Glutamatergic neuron (in vitro differentiated cells): Measurements from ENCODE around the gene PAX9. TPM values are rescaled to one million over a fixed set of nuclear protein-coding genes. Genes with fewer than 3 reads are reported as not detected.
"Not testable (repeated sequence)": the region's sequence is repeated elsewhere in the genome, so short reads cannot be mapped to it uniquely, and the experiment has no call there.

ENCODE experiments used
- DNase-seq: peaks from one replicate; pipeline ENCODE4 v3.0.0; 2022
- H3K27ac Mint-ChIP-seq: one replicate; pipeline ENCODE4 v1.8.0; 2020; ENCODE audit warnings: mild to moderate bottlenecking, mixed read lengths, inconsistent platforms; ENCODE audit not compliant: unreplicated experiment
- H3K27me3 Mint-ChIP-seq: one replicate; pipeline ENCODE4 v1.8.0; 2020; ENCODE audit warnings: mild to moderate bottlenecking, moderate library complexity, mixed read lengths, inconsistent platforms; ENCODE audit not compliant: unreplicated experiment
- H3K36me3 Mint-ChIP-seq: one replicate; pipeline ENCODE4 v1.8.0; 2020; ENCODE audit warnings: mild to moderate bottlenecking, mixed read lengths, inconsistent platforms; ENCODE audit not compliant: unreplicated experiment
- H3K4me1 Mint-ChIP-seq: one replicate; pipeline ENCODE4 v1.8.0; 2020; ENCODE audit warnings: mild to moderate bottlenecking, low read depth, mixed read lengths, inconsistent platforms; ENCODE audit not compliant: unreplicated experiment
- H3K4me3 Mint-ChIP-seq: one replicate; pipeline ENCODE4 v1.8.0; 2020; ENCODE audit warnings: mild to moderate bottlenecking, mixed read lengths, inconsistent platforms; ENCODE audit not compliant: unreplicated experiment
- H3K9me3 Mint-ChIP-seq: one replicate; pipeline ENCODE4 v1.8.0; 2020; ENCODE audit warnings: mild to moderate bottlenecking, moderate library complexity, mixed read lengths, inconsistent platforms; ENCODE audit not compliant: unreplicated experiment
- total RNA-seq: library from RNA; stranded (reverse); fragmentation: NEBNext Ultra II Directional; extraction: Animal tissue kit (Norgen Biotek cat#: 25700); gene quantifications from one replicate; pipeline ENCODE4 v1.2.1, GENCODE V29; 2021; ENCODE audit not compliant: unreplicated experiment
- TF ChIP-seq, protein P1 (sequence below): fragments of 200-600 bp; sonication (generic); IDR thresholded peaks from one replicate; pipeline ENCODE4 v1.5.0; 2021; ENCODE audit not compliant: partially characterized antibody, unreplicated experiment

Gene PAX9
- total RNA-seq, 1 donor from 2014 or later = not detected

DNA sequence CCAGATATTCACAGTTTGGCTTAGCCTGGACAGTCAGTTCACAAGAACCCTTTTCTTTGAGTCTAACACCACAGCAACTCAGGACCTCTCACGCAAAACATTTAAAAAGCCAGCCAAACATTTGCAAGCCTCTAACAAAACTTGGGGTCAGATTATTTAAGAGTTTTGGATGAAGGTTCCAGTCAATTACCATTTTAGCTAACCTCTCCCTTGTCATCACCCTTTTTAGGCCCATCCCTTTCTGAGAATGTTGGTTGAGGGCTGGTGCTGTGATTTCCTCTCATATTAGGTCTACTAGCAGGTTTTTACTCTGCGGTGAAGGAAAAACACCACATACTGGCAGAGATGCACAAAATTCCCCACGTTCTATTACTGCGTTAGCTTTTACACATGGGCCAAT is 20.7 kb downstream of the PAX9 start:
- no peak for DNase-seq
- Mint-ChIP-seq H3K27ac (no peak overlapping the region), H3K36me3 (no peaks in the 10 kb centered on the region), H3K4me1 (no peaks in the 10 kb centered on the region), H3K9me3 (no peaks in the 10 kb centered on the region), H3K27me3 (no peaks in the 10 kb centered on the region), H3K4me3 (no peak overlapping the region)
- TF ChIP-seq, protein P1, sequence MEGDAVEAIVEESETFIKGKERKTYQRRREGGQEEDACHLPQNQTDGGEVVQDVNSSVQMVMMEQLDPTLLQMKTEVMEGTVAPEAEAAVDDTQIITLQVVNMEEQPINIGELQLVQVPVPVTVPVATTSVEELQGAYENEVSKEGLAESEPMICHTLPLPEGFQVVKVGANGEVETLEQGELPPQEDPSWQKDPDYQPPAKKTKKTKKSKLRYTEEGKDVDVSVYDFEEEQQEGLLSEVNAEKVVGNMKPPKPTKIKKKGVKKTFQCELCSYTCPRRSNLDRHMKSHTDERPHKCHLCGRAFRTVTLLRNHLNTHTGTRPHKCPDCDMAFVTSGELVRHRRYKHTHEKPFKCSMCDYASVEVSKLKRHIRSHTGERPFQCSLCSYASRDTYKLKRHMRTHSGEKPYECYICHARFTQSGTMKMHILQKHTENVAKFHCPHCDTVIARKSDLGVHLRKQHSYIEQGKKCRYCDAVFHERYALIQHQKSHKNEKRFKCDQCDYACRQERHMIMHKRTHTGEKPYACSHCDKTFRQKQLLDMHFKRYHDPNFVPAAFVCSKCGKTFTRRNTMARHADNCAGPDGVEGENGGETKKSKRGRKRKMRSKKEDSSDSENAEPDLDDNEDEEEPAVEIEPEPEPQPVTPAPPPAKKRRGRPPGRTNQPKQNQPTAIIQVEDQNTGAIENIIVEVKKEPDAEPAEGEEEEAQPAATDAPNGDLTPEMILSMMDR = no peak

GRCh38 chr14:36683083-36683724 is 21.5 kb downstream of the PAX9 start:
- TF ChIP-seq, protein P1 = no peak
- H3K27ac Mint-ChIP-seq = no peak overlapping the region
- H3K4me1 Mint-ChIP-seq = no peaks in the 10 kb centered on the region

GRCh38 chr14:36684946-36685345 is 23.3 kb downstream of the PAX9 start:
- Mint-ChIP-seq H3K27ac (no peak overlapping the region), H3K9me3 (no peaks in the 10 kb centered on the region), H3K27me3 (no peaks in the 10 kb centered on the region), H3K36me3 (no peaks in the 10 kb centered on the region), H3K4me3 (no peak overlapping the region), H3K4me1 (no peaks in the 10 kb centered on the region)
- TF ChIP-seq, protein P1 = no peak
- DNase-seq = no peak

More at GRCh38 chr14:36683083-36683724, 21.5 kb downstream of the PAX9 start:
- no peak overlapping the region for H3K4me3 Mint-ChIP-seq
- no peaks in the 10 kb centered on the region for H3K36me3 Mint-ChIP-seq
- no peaks in the 10 kb centered on the region for H3K9me3 Mint-ChIP-seq
- no peak for DNase-seq
- no peaks in the 10 kb centered on the region for H3K27me3 Mint-ChIP-seq

- H3K4me3 Mint-ChIP-seq = no peak overlapping the region
- TF ChIP-seq, protein P1 = no peak
Observed at GRCh38 chr14:36690311-36691040, 28.8 kb downstream of the PAX9 start.

GRCh38 chr14:36699420-36699819 is 37.8 kb downstream of the PAX9 start:
- not testable (repeated sequence) for H3K27ac Mint-ChIP-seq, H3K4me1 Mint-ChIP-seq, H3K9me3 Mint-ChIP-seq, H3K27me3 Mint-ChIP-seq, DNase-seq, H3K4me3 Mint-ChIP-seq
- peaks cover 11% of the 10 kb centered on the region for H3K36me3 Mint-ChIP-seq

More at GRCh38 chr14:36690311-36691040, 28.8 kb downstream of the PAX9 start:
- Mint-ChIP-seq H3K4me1 (no peaks in the 10 kb centered on the region), H3K36me3 (no peaks in the 10 kb centered on the region), H3K27me3 (no peaks in the 10 kb centered on the region), H3K9me3 (peaks cover 1% of the 10 kb centered on the region), H3K27ac (no peak overlapping the region)
- no peak for DNase-seq
